GDM1 (cell line): ENCODE data around the gene PTCD1.
A peak's percentile ranks its signal among the peaks of the same experiment; 100 is the strongest.

Experiments used
- DNase-seq: peaks from one replicate; lab custom pipeline; 2025; lab: John Stamatoyannopoulos, UW

Gene PTCD1

GRCh38 chr7:99408379-99409191 lies 30.0 kb downstream of the PTCD1 start, which contains the start of the genes BUD31 and PDAP1:
BUD31 (plus strand) TSS chr7:99408969; CDS start chr7:99411093, 2,124 bp downstream.
PDAP1 (minus strand) TSS chr7:99408597; CDS start chr7:99408548, 49 bp downstream.
- DNase-seq: peak; percentile 93

GRCh38 chr7:99407872-99408378 lies 30.7 kb downstream of the PTCD1 start:
- no peak for DNase-seq

GRCh38 chr7:99406557-99406956 lies 32.0 kb downstream of the PTCD1 start:
- DNase-seq: no peak

GRCh38 chr7:99404977-99405320 lies 33.6 kb downstream of the PTCD1 start:
- no peak for DNase-seq

GRCh38 chr7:99404235-99404976 lies 34.2 kb downstream of the PTCD1 start:
- no peak for DNase-seq

- DNase-seq: no peak
Measured at GRCh38 chr7:99403764-99404163, 34.8 kb downstream of the PTCD1 start.

GRCh38 chr7:99402854-99403253 lies 35.7 kb downstream of the PTCD1 start:
- no peak for DNase-seq

- no peak for DNase-seq
Measured at GRCh38 chr7:99399597-99399996, 39.0 kb downstream of the PTCD1 start.

GRCh38 chr7:99398891-99399445 lies 39.6 kb downstream of the PTCD1 start:
- no peak for DNase-seq

- DNase-seq: no peak
Measured at GRCh38 chr7:99397297-99397983, 41.2 kb downstream of the PTCD1 start.

GRCh38 chr7:99396418-99397296 lies 41.9 kb downstream of the PTCD1 start:
- no peak for DNase-seq

GRCh38 chr7:99395616-99396327 lies 42.8 kb downstream of the PTCD1 start:
- no peak for DNase-seq

- DNase-seq: no peak
Measured at GRCh38 chr7:99394188-99394502, 44.5 kb downstream of the PTCD1 start.

GRCh38 chr7:99393355-99394187 lies 45.0 kb downstream of the PTCD1 start:
- no peak for DNase-seq

- DNase-seq: no peak
Measured at GRCh38 chr7:99392659-99393354, 45.8 kb downstream of the PTCD1 start.

- no peak for DNase-seq
Measured at GRCh38 chr7:99392046-99392445, 46.6 kb downstream of the PTCD1 start.

- DNase-seq: no peak
Measured at GRCh38 chr7:99390941-99391602, 47.5 kb downstream of the PTCD1 start.

- no peak for DNase-seq
Measured at GRCh38 chr7:99389772-99390171, 48.8 kb downstream of the PTCD1 start.

GRCh38 chr7:99387912-99388311 lies 50.7 kb downstream of the PTCD1 start:
- no peak for DNase-seq
